NCI-H2171 (cell line): ENCODE results near the gene ARL6IP4.
"Not testable (repeated sequence)": the region's sequence is repeated elsewhere in the genome, so short reads cannot be mapped to it uniquely, and the experiment has no call there.

Source experiments
- DNase-seq: peaks from one replicate; lab custom pipeline; 2025; lab: John Stamatoyannopoulos, UW

ARL6IP4 gene

GRCh38 chr12:122980183-122981035 lies at the start of gene ARL6IP4:
ARL6IP4 (plus strand) TSS chr12:122980681; CDS start chr12:122981140, 459 bp downstream.
- peak; percentile 70 for DNase-seq

GRCh38 chr12:122932207-122932606 lies 48.3 kb upstream of the ARL6IP4 start:
- no peak for DNase-seq

- no peak for DNase-seq
Measured at GRCh38 chr12:122934722-122935121, 45.8 kb upstream of the ARL6IP4 start.

- no peak for DNase-seq
Measured at GRCh38 chr12:122935318-122935717, 45.2 kb upstream of the ARL6IP4 start.

GRCh38 chr12:122937622-122938091 lies 42.8 kb upstream of the ARL6IP4 start:
- DNase-seq: no peak

GRCh38 chr12:122939125-122939524 lies 41.4 kb upstream of the ARL6IP4 start:
- no peak for DNase-seq

GRCh38 chr12:122941351-122941750 lies 39.1 kb upstream of the ARL6IP4 start:
- not testable (repeated sequence) for DNase-seq

GRCh38 chr12:122942637-122943036 lies 37.8 kb upstream of the ARL6IP4 start:
- no peak for DNase-seq

GRCh38 chr12:122943196-122943595 lies 37.3 kb upstream of the ARL6IP4 start:
- no peak for DNase-seq

GRCh38 chr12:122944605-122945592 lies 35.6 kb upstream of the ARL6IP4 start:
- DNase-seq: no peak

GRCh38 chr12:122946690-122947341 lies 33.7 kb upstream of the ARL6IP4 start:
- no peak for DNase-seq

- no peak for DNase-seq
Measured at GRCh38 chr12:122947352-122947792, 33.1 kb upstream of the ARL6IP4 start.

GRCh38 chr12:122948605-122949004 lies 31.9 kb upstream of the ARL6IP4 start:
- DNase-seq: no peak

GRCh38 chr12:122949405-122949804 lies 31.1 kb upstream of the ARL6IP4 start:
- DNase-seq: no peak

GRCh38 chr12:122949816-122950675 lies 30.4 kb upstream of the ARL6IP4 start:
- DNase-seq: no peak

GRCh38 chr12:122951406-122951805 lies 29.1 kb upstream of the ARL6IP4 start:
- DNase-seq: no peak

GRCh38 chr12:122951979-122952892 lies 28.2 kb upstream of the ARL6IP4 start:
- DNase-seq: peak; percentile 36

- DNase-seq: peak; percentile 28
Measured at GRCh38 chr12:122955156-122955555, 25.3 kb upstream of the ARL6IP4 start.

- no peak for DNase-seq
Measured at GRCh38 chr12:122956035-122956434, 24.4 kb upstream of the ARL6IP4 start.
